Cardiac muscle cell (in vitro differentiated cells and primary cell): Measurements from ENCODE around the gene ETNK2. TPM values are rescaled to one million over a fixed set of nuclear protein-coding genes. Genes with fewer than 3 reads are reported as not detected.

ENCODE experiments used
- DNase-seq, 2 donors: peaks; one replicate each; pipeline versions ENCODE4 v3.0.0 to v3.0.0-alpha.2; 2010 to 2017; ENCODE audit warnings: low read depth in 1 of 2, low spot score in 1 of 2
- H3K27ac ChIP-seq: fragments of 200-600 bp; sonication (generic); 2 replicates; pipeline ENCODE4 v1.5.1; 2016
- H3K27me3 ChIP-seq: fragments of 200-600 bp; sonication (generic); 2 replicates; pipeline ENCODE4 v1.6.0; 2016; ENCODE audit warnings: control low read depth
- H3K36me3 ChIP-seq: fragments of 200-600 bp; sonication (generic); 2 replicates; pipeline ENCODE4 v1.5.1; 2016; ENCODE audit warnings: control low read depth
- H3K4me1 ChIP-seq: fragments of 200-600 bp; sonication (generic); 2 replicates; pipeline ENCODE4 v1.8.1; 2017; ENCODE audit warnings: low read depth, mild to moderate bottlenecking, mixed run types
- H3K4me3 ChIP-seq: fragments of 200-600 bp; sonication (generic); 2 replicates; pipeline ENCODE4 v1.5.1; 2016; ENCODE audit warnings: mild to moderate bottlenecking
- H3K9me3 ChIP-seq: fragments of 200-600 bp; sonication (generic); 2 replicates; pipeline ENCODE4 v1.5.1; 2017; ENCODE audit warnings: low read depth, mild to moderate bottlenecking, control low read depth
- polyA plus RNA-seq: library from polyadenylated mRNA; unstranded; fragments of >200 nt; fragmentation: Nextera tagmentation; extraction: Ambion mirVana; gene quantifications from 2 replicates; pipeline ENCODE4 v1.2.1, GENCODE V29; 2016
- total RNA-seq: library from RNA; depleted of rRNA; stranded (reverse); fragments of >200 nt; gene quantifications from 2 replicates; pipeline ENCODE4 v1.2.3, GENCODE V29; 2016
- TF ChIP-seq, protein P1 (sequence below): IDR thresholded peaks from 2 replicates; pipeline ENCODE4 v1.5.1; 2012; ENCODE audit warnings: low read depth, mild to moderate bottlenecking, low read length

ETNK2 gene
- total and polyA plus RNA-seq, 2 experiments from 2014 or later, result 24.7 to 29.9 TPM

DNA sequence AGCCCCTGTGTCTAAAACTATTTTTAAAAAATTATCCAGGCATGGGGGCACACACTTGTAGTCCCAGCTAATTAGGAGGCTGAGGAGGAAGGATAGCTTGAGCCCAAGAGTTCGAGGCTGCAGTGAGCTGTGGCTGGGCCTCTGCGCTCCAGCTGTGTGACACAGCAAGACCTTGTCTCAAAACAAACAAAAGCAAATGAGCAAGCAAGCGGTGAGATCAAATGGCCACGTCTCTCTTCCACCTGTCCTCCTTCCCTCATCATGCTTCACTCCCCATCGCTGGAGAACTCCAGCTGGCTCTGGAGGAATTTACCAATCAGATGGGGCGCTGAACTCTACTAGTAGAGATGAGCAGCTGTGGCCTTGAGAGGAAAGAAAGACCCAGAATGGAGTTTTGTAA lies 28.3 kb upstream of the ETNK2 start:
- H3K4me3 ChIP-seq, result no peak overlapping the region
- H3K9me3 ChIP-seq, result no peaks in the 10 kb centered on the region
- no peak for DNase-seq
- no peaks in the 10 kb centered on the region for H3K4me1 ChIP-seq
- peaks cover 30% of the 10 kb centered on the region for H3K27me3 ChIP-seq
- no peaks in the 10 kb centered on the region for H3K36me3 ChIP-seq
- no peak overlapping the region for H3K27ac ChIP-seq
- TF ChIP-seq, protein P1, sequence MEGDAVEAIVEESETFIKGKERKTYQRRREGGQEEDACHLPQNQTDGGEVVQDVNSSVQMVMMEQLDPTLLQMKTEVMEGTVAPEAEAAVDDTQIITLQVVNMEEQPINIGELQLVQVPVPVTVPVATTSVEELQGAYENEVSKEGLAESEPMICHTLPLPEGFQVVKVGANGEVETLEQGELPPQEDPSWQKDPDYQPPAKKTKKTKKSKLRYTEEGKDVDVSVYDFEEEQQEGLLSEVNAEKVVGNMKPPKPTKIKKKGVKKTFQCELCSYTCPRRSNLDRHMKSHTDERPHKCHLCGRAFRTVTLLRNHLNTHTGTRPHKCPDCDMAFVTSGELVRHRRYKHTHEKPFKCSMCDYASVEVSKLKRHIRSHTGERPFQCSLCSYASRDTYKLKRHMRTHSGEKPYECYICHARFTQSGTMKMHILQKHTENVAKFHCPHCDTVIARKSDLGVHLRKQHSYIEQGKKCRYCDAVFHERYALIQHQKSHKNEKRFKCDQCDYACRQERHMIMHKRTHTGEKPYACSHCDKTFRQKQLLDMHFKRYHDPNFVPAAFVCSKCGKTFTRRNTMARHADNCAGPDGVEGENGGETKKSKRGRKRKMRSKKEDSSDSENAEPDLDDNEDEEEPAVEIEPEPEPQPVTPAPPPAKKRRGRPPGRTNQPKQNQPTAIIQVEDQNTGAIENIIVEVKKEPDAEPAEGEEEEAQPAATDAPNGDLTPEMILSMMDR, result no peak

DNA sequence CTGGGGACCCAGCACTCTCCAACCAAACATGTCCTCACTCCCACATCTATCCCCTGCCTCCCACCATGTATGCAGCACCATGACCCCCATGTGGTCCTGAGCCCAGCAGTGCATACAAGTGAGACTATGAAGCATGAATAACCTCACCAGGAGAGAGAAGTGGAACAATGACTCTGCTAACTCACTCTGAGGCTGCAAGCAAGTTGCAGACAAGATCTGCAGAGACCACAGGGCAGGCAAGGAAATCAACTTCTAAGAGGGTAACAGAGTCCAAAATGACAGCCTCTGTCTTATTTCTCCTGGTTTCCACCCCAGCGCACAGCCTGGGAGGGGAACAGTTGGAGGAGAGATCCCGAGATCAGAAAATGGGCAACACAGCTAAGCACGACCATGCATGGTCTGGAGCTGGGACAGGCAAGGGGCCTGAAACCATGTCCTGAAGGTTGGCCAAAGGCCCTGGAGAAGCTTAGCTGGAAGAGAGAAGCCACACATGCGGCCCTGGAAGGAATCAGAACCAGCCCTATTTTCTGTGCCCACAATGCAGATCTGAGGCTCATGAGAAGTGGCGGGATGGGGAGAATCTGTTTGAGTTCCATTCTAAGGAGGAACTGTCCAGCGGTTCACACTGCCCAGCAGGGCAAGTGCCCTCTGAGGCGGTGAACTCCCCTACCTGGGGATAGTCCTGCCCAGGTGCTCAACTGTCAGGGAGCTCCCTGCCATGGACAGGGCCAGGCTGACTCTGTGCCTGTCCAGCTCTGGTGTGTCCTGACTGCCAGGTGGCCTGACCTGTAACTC lies 26.8 kb upstream of the ETNK2 start:
- DNase-seq, result no peak
- TF ChIP-seq, protein P1, result no peak

DNA sequence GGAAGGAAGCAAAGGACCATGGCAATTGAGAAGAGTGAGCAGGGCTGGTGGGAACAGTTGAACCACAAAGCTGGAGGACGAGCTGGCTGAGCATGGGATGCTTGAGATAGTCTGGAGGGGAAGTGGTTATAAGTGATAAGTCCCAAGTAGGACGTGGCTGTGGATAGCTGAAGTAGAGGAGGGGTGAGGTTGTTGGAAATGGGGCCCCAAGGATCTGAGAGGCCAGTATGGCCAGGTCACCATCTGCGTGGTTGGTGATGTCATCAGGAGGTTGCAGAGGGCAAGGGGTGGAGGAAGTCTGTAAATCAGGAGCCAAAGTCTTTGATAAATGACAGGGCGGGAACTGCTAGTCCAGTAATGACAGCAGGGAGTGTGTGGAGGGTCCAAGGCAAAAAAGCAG lies 25.3 kb upstream of the ETNK2 start:
- DNase-seq, result no peak

More for the DNA sequence above, 26.8 kb upstream of the ETNK2 start:
- H3K27ac ChIP-seq, result no peak overlapping the region
- no peaks in the 10 kb centered on the region for H3K4me1 ChIP-seq
- no peak overlapping the region for H3K4me3 ChIP-seq
- peaks cover 41% of the 10 kb centered on the region for H3K27me3 ChIP-seq
- H3K36me3 ChIP-seq, result no peaks in the 10 kb centered on the region
- H3K9me3 ChIP-seq, result no peaks in the 10 kb centered on the region

DNA sequence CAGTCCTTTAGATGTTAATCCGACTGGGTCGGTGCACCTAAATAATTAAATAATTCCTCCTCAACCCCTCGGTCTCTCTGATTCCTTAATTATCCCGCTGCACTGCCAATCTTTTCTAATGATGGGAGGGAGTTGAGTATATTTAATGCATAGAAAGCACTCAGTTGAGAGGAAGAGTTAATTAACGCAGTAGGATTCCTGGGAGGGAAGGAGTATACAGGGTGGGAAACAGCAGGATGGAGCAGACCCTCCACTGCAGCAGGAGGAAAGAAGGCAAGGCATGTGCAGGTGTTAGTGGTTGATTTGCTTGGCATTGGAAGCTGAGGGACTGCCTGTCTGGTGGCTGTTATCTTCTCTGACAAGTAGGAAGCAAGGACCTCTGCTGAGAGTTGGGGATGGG lies 24.2 kb upstream of the ETNK2 start:
- peaks cover 42% of the 10 kb centered on the region for H3K27me3 ChIP-seq
- no peaks in the 10 kb centered on the region for H3K9me3 ChIP-seq
- DNase-seq, result no peak
- TF ChIP-seq, protein P1, result no peak
- no peak overlapping the region for H3K27ac ChIP-seq
- no peaks in the 10 kb centered on the region for H3K36me3 ChIP-seq
- no peaks in the 10 kb centered on the region for H3K4me1 ChIP-seq
- H3K4me3 ChIP-seq, result no peak overlapping the region

More for the DNA sequence above, 25.3 kb upstream of the ETNK2 start:
- Histone ChIP-seq H3K27me3 (peaks cover 42% of the 10 kb centered on the region), H3K4me1 (no peaks in the 10 kb centered on the region), H3K36me3 (no peaks in the 10 kb centered on the region), H3K9me3 (no peaks in the 10 kb centered on the region), H3K4me3 (no peak overlapping the region), H3K27ac (no peak overlapping the region)
- TF ChIP-seq, protein P1, result no peak

DNA sequence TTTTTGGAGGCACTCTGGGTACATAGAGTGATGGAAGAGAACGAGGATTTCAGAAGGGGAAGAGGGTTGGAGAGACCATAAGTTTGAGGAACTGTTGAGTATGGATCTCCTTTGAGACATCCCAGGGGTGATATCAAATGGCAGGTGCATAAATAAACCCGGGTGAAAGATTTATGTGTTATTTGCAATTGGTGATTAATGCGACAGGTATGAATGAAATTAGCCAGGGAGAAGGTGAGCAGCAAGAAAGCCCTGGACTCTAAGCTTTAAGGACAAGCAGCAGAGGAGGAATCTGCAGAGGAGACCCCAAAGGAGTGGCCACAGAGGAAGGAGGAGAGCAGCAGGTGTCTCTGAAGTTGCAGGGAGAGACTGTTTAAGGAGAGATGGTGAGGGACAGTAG lies 23.1 kb upstream of the ETNK2 start:
- TF ChIP-seq, protein P1, result no peak
- H3K27ac ChIP-seq, result no peak overlapping the region
- no peaks in the 10 kb centered on the region for H3K36me3 ChIP-seq
- H3K4me3 ChIP-seq, result no peak overlapping the region
- no peaks in the 10 kb centered on the region for H3K9me3 ChIP-seq
- H3K4me1 ChIP-seq, result no peaks in the 10 kb centered on the region
- peaks cover 42% of the 10 kb centered on the region for H3K27me3 ChIP-seq
- no peak for DNase-seq
